Stimulated activated CD4-positive, alpha-beta T cell treated with anti-CD3 and anti-CD28 coated beads, Interleukin-4, amount 100 ng/mL, for 4 hours (primary cell): Measurements from ENCODE around the gene PHF21A.
"Not testable (repeated sequence)": the region's sequence is repeated elsewhere in the genome, so short reads cannot be mapped to it uniquely, and the experiment has no call there.

Source experiments
- DNase-seq, 2 experiments: peaks; one replicate each; pipeline ENCODE4 v3.0.0-alpha.2; 2020

The PHF21A gene

DNA sequence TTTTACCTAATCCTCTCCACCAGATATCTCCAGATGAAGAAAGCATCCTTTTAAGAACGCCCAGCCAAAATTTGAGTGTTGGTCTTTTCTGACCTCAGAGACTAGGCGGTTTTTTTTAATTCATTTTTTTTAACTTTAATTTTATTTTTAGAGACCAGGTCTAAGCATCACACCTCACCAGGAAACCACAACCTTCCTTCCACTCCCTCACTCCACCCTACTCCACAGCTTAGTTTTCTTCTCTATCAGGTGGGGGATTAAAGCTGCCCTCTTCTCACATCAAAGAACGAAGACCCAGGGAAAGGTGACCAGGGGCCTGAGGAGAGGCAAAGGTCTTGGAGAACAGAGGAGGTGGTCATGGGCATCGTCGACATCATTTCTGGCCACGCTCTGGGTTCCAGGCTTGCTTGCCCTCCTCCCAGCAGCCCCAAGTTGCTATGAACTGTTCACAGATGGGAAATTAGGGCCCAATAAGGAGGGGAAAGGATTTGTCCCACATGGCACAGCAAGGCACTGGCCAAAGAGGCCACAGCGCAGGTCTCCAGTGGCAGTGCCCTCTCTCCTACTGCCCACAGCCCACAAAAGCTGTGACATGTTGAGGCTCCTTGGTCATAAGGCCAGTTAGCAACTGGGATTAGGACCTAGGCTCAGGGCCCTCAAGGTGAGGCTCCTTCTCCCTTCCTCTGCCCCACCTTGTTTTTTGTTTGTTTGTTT is 202.1 kb downstream of the PHF21A start:
- DNase-seq = no peak

DNA sequence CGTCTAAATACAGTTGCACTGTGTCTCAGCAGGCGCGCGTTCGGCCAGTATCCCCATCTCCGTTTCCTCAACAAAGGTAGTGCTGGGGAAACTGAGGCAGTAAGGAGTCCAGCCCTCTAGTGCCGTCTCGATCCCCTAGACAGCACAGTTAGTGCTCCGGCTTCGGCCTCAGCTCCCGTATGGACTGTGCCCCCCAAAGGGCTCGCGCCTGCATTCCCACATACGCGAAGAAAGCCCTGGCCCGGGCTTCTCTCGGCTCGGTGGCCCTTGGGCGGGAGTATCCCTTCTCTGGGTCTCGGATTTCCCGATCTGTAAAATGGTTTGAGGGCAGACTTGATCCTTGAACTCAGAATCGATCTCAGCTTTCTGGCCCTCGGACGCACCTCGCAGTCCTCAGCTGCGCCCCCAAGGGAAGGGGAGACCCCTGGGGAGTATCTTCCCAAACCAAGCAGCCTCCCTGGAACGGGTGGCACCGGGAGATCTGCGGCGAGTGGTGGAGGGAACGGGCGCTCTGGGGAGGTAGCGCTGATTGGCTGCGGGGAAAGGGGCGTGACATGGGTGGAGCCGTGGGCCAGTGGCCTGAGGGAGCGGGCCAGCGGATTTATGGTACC is 202.8 kb downstream of the PHF21A start:
- peak; percentile 41 to 60 for DNase-seq

DNA sequence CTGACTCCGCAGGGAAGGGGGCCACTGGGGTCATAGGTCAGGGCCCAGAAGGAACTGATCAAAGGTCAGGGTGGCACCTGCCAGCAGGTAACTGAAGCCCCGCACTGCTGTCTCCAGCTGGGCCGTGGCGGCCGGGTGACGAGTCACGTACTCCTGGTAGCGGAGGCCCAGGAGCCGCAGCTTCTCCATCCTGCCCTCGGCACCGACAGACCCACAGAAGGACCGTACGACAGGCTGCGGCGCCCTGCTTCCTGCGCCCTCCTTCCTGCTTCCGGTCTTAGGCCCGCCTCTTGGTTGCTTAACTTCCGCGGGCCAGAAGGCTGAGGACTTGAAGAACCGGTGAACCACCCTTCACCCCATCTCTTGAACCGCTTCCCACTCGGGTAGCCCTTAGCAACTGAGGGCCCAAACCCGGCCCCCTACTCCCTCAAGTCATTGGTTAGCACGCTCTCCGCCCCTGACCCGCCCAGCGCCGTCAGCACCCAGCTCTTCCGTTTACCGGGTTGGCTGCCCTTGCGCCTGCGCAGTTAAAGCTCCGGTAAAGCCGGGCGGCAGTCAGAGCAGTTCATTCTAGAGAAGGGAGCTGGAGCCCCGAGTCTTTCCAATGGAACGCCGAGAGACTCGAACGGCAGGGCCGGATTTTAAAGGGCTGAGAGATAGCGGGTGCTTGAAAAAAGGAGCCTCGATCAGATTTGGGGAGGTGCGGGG is 203.5 kb downstream of the PHF21A start, which contains the start of gene PEX16:
Gene PEX16, minus strand, starts transcription at position 255 of the 708 bp plus-strand sequence. Its CDS starts 66 bp downstream, at position 189.
- DNase-seq = peak; percentile 90 to 97

DNA sequence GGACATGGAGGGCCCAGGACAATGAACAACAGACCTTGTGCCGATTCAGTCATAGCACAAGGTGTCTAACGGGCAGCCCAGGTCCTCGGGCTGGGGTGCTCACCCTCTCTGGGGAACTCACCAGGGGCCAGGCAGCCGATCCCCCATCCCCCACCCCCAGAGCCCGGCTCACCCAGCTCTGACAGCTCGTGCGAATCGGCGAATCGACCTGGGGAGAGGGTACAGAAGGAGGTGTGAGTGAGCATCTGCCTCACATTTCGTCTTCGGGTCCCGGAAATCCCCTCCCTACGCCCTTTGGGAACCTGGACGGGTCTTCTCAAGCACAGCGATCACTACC is 204.0 kb downstream of the PHF21A start:
- DNase-seq = no peak

DNA sequence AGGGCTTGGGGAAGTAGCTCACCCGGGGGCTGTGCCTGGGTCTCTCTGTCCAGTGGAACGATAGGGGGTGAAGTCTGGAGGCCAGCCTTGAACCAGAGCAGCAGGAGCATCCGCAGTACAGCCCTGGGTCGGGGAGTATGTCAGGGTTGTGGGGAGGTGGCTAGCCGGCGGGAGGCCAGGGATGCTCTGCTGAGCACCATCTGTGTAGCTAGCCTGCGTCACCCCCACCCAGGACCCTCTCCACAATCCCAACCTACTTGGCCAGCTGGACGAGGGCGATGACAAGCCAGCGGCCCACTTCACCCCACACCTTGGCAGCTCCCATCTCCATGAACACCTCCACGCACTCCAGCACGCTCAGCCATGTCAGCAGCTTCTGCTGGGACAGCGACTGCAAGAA is 205.8 kb downstream of the PHF21A start:
- DNase-seq = no peak

DNA sequence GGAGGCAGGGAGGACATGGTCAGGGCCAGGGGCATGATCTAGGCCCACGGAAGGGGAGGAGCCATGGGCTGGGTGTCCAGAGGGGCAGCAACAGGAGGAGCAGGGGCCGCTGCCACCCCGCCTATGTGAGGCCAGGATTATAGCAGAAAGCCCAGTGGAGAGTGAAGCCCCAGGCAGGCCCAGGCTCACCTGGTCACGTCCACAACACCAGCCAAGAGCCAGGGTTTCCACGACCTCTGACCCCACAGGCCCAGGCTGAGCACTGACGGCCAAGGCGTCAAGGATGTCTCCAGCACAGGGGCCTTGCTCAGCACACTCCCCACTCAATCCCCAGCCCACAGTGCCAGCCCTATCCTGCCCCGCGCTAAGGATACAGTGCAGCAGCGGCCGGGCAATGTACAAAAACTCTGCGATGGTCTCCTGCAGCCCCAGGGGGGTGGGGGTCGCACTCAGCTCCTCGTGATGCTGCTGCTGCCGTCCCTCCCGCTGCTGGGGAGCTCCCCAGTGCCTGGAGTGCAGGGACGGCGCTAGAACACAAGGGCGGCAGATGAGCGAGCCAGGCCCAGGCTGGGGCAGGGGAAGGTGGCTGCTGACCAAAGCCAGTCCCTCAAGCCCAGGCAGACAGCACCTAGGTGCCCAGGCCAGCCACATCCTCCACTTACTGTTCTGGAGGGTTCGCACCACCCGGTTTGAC is 207.2 kb downstream of the PHF21A start:
- no peak for DNase-seq

DNA sequence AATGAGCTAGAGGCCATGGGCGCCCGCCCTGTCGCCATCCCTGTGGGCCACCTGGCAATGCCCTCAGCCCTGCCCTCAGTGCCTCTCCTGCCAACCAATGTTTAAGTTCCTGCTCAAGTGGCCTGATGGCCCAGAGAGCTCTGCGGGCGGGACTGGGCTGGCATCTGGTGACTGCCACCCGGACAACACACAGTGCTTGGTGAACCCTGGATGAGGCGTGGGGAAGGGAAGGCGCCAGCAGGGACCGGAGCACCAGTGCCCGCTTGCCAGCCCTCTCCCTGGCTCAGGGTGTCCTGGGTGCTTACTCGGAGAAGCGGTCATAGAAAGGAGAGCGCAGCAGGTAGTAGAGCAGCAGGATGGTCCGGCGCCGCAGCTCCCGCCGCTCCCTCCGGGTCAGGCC is 207.7 kb downstream of the PHF21A start:
- DNase-seq = no peak

DNA sequence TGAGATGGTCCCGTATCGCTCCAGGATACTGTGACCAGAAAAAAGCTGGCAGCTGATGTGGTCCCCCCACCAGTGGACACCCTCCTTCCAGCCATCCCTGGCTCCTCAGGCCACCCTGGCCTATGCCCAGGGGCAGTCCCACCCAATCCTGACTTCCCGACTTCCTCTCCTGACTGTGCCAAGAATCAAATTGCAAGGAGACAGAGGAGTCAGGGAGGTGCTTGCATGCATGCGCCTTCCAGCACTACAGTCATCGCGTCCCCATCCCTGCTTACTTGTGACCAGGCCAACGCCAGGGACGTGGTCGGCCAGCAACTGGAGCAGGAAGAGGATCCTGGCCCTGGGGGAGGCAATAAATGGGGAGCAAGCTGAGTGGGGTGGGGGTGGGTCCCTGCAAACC is 210.6 kb downstream of the PHF21A start:
- no peak for DNase-seq

DNA sequence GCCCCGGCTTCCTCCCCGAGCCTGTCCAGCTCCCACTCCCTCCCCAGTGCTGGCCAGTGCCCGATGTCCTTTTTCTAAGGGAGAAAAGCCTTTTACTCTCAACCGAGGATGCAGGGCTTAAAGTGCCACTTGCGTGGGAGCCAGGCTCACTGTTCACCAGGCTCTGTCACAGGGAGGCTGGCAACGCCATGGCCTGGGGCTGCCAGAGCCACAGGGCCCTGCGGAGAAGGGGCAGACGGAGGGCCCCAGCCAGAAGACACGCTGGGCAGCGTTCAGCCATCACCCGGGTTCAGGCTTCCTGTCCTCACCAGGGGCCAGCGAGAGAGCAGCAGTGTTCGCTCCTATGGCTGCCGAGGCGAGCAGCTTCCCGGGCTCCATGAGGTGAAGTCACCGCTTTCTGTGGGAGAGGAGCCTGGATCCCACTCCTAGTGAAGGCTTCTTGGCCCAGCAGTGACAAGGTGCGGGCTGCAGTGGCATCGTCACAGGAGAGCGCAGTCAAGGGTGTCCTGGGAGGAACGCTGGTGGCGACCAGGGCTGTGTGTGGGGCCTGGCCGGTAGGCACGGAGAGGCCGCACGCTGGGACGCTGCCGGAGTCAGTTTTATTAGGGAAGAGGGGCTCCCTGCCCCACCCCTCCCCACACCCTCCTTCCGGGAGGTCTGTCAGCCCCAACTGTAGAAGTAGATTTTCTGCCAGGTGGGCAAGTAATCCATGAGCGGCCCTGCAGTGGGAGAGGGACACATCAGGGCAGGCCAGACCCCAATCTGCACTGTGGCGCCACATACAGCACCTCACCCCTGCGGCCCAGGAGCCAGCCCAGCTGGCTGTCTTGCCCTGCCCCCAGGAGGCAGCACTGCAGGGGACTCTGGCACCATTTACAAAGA is 211.4 kb downstream of the PHF21A start:
- DNase-seq = no peak

DNA sequence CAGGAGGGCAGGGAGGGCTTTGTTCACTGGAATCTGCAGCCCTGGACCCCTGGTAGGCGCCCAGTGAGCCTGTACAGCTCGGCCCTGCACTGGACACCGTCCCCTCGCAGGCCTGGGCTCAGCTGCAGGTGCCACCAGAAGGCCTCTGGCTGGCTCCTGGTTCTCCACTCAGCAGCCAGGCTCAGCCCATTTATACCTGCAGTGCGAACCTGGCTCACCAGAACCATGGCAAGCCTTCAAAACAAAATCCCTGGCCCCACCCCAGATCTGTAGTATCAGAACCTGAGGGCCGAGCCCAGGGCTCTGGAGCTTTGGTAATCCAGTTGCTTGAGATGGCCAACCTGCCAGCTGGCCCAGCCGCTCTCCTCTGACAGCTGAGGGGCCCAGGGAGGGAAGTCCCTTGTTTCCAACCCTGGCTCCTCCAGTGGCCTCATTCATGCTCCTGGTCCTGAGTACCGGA is 213.3 kb downstream of the PHF21A start:
- DNase-seq = no peak

DNA sequence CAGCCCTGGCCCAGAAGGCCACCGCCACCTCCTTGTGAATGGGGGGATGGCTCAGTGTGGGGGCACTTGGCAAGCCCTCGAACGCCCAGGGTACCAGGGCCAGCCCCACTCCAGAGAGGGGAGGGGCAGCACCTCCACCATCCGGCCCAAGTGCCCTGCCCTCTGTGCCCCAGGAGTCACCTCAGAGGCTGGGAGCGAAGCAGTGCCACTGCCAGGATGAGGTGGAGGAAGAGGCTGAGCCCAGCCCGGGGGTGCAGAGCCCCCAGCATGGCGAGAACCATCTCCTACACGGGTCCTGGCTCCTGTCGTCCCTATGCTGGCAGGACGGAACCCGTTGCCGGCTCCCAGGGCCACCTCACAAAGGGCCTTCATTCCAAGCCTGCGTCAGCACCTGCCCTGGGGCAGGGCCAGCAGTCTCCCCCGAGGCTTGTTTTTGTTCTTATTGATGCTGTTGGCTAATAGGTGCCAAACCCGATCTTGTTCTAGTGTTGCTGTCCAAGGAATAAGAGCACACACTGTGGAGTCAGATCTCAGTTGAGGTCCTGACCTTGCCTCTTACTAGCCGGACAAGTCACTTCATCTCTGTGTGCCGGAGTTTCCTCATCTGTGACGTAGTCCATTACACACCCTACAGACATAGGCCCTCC is 214.2 kb downstream of the PHF21A start, which contains the start of gene FREY1:
Gene FREY1, minus strand, starts transcription at position 307 of the 647 bp plus-strand sequence. Its CDS starts 26 bp downstream, at position 281.
- no peak for DNase-seq

DNA sequence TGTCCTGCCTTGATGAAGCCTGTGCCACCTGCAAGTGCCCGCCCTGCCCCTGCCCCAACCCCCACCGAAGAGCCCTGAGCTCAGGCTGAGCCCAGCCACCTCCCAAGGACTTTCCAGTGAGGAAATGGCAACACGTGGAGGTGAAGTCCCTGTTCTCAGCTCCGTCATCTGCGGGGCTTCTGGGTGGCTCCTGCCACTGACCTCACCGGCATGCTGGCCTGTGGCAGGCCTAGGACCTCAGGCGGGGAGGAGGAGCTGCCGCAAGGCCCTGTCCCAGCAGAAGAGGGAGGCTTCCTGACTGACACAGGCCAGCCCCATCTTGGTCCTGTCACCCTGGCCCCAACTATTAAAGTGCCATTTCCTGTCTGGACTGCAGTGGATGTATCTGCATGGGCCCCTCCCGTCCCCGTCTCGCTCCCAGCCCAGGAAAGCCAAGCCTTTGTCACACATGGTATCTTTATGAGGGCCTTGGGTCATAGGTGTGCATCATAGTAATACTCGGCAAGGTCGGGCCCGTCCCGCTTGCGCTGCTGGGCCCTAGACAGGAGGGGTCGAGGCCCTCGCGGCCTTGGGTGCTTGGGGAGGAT is 215.1 kb downstream of the PHF21A start:
- DNase-seq = no peak

DNA sequence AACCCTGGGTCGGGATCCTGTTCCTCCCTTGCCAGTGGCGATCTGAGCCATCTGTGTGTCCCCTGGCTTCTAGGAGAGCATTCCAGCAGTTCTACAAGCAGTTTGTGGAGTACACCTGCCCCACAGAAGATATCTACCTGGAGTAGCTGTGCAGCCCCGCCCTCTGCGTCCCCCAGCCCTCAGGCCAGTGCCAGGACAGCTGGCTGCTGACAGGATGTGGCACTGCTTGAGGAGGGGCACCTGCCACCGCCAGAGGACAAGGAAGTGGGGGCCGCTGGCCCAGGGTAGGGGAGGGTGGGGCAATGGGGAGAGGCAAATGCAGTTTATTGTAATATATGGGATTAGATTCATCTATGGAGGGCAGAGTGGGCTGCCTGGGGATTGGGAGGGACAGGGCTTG is 215.7 kb downstream of the PHF21A start:
- DNase-seq = not testable (repeated sequence)

DNA sequence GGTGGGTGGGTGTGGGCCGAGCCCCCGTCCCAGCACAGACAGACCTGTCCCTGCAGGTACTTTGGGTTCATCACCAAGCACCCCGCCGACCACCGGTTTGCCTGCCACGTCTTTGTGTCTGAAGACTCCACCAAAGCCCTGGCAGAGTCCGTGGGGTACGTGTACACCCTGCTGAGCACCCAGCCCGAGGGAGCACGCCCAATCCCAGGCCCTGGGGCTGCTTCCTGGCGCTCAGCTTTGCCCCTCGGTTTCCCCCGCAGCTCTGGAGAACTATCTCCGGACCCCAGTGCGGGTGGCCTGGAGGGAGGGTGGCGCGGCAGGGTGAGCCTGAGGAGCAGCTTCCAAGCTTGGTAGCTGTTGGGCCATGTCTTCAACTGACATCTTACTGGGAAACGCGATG is 216.2 kb downstream of the PHF21A start:
- DNase-seq = no peak

DNA sequence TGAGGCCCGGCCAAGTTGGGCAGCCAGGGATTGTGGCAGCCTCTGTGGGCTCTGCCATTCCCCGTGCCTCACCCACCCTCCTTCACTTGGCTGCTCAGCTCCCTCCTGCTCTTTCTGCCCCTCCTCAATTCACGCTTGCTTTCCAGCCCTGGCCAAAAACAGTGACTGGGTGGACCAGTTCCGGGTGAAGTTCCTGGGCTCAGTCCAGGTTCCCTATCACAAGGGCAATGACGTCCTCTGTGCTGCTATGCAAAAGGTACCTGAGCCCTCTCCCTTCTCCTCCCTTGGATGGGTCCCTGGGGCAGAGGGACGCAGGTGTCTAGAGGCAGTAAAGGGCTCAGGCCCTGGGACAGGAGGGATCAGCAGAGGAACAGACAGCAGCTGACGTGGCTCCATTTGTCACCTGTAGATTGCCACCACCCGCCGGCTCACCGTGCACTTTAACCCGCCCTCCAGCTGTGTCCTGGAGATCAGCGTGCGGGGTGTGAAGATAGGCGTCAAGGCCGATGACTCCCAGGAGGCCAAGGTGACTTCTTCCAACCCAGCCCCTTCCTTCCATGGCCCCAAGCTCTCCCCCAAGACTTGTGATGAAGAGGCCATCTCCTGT is 216.8 kb downstream of the PHF21A start:
- DNase-seq = no peak

DNA sequence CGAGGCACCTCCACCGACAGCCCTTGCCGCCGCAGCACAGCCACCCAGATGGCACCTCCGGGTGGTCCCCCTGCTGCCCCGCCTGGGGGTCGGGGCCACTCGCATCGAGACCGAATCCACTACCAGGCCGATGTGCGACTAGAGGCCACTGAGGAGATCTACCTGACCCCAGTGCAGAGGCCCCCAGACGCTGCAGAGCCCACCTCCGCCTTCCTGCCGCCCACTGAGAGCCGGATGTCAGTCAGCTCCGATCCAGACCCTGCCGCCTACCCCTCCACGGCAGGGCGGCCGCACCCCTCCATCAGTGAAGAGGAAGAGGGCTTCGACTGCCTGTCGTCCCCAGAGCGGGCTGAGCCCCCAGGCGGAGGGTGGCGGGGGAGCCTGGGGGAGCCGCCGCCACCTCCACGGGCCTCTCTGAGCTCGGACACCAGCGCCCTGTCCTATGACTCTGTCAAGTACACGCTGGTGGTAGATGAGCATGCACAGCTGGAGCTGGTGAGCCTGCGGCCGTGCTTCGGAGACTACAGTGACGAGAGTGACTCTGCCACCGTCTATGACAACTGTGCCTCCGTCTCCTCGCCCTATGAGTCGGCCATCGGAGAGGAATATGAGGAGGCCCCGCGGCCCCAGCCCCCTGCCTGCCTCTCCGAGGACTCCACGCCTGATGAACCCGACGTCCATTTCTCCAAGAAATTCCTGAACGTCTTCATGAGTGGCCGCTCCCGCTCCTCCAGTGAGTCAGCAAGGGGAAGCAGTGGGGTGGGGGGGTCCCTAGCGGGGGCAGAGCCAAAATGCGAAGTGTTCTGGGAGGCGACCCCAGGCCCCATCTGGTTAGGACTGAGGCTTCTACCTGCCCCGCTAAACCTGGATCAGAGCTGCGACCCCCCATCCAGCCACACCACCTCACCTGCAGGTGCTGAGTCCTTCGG is 218.5 kb downstream of the PHF21A start:
- no peak for DNase-seq

DNA sequence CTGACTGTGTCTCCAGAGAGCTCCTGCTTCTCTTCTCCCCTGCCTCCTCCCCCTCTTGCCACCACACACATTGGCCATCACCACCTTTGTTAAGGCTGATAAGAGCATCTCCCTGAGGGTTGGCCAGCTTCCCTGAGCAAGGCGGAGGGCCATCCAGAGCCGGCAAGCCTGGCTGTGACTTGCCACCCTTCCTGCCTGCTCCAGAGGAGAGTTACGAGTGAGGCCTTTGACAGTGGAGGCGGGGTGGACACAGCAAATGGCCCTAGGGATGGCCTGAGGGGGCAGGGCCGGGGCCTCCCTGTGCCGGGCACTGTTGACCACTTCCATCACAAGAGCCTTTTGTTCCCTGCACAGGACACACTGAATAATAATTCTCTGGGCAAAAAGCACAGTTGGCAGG is 219.6 kb downstream of the PHF21A start:
- no peak for DNase-seq

DNA sequence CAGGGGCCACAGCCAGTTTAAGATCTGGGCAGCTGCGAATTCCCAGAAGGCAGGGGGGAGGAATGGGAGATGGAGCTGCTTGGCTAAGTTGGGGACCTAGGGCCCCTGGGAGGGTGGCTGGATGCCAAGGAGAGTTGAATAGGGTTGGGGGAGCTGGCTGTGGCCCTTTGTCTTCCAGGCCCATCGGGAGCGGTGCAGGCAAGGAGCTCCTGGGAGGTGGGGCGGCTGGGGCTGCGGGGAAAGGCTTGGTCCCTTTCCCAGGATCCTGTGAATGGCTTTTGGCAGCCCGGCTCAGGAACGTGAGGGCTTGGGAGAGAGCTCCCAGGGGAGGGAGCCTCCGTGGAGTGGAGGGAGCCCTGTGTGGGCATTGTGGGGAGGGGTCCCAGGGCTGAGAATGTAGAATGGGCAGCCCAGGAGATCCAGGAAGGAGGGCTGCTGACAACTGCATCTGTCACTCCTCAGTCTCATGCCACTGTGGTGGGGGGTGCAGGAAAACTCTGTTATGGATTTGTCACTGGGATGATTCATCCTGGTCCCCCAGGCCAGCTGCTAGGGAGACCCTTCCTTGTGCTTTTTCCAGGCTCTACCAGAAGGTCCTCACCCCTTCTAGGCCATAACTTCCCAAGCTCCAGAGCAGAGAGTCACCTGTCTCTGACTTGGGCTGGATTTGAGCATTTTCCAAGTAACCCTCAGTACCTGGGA is 220.2 kb downstream of the PHF21A start:
- DNase-seq = no peak

DNA sequence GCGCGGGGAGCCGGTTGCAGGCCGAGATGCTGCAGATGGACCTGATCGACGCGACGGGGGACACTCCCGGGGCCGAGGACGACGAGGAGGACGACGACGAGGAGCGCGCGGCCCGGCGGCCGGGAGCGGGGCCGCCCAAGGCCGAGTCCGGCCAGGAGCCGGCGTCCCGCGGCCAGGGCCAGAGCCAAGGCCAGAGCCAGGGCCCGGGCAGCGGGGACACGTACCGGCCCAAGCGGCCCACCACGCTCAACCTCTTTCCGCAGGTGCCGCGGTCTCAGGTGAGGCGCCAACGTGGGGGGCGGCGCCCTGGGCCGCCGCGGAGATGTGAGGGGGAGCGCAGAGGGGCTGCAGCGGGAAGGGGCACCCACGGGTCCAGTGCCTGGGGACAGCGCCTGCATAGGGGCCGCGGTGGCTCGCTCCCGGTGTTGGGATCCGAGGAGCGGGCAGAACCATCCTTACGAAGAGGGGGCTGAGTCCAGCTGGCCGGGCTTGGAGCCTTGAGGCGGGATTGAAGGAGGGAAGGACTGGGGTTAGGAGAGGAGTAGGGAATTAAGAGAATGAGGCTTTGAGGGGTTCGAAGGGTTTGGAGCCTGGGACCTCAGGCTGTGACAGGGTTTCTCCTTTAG is 221.0 kb downstream of the PHF21A start:
- DNase-seq = not testable (repeated sequence)
